GM12875 (cell line): ENCODE results near the gene CKAP4.

Experiments
- H3K4me3 ChIP-seq: one replicate; pipeline ENCODE4 v1.5.1; 2011; ENCODE audit warnings: low read depth, low read length, control low read depth
- TF ChIP-seq, protein P1 (sequence below): IDR thresholded peaks from 2 replicates; pipeline ENCODE4 v1.5.1; 2011; ENCODE audit warnings: low read depth, mild to moderate bottlenecking, control low read depth, inconsistent platforms, low read length, moderate library complexity, borderline replicate concordance; ENCODE audit not compliant: insufficient read depth

Gene CKAP4

DNA sequence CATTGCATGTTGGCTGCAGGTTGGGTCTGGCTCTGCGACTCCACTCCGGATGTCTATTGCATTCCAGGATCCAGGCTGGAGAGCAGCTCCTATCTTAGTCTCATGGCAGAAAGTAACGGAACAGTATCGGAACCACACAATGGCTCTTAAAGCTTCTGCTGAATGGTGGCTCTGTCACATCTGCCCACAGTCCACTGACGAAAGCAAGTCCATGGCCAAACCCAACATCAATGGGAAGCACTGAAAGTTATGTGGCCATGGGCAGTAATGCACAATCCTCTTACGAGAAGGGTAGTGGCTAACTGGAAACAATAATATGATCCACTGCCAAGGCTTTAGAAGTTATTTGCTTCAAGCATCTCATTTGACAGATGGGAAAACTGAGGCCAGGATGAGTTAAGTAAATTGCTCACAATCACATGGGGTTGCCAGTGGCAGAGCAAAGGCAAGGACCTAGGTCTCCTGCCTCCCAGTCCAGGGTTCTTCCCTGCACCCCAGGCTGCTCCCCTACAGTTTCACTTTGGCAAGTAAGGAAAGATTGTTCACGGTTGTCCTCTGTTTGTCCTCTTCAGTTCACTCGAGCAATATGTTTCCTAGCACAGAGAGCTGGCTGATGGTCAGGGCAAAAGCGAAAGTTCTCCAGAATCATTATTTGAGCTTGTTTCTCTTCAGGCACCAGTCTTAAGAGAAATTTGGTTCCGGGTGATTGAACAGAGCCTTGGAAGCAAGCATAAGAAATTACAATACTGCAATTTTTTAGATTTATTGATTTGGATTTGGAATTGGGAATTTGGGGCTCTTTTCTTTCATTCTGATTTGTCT lies 54.2 kb downstream of the CKAP4 start:
- TF ChIP-seq, protein P1, sequence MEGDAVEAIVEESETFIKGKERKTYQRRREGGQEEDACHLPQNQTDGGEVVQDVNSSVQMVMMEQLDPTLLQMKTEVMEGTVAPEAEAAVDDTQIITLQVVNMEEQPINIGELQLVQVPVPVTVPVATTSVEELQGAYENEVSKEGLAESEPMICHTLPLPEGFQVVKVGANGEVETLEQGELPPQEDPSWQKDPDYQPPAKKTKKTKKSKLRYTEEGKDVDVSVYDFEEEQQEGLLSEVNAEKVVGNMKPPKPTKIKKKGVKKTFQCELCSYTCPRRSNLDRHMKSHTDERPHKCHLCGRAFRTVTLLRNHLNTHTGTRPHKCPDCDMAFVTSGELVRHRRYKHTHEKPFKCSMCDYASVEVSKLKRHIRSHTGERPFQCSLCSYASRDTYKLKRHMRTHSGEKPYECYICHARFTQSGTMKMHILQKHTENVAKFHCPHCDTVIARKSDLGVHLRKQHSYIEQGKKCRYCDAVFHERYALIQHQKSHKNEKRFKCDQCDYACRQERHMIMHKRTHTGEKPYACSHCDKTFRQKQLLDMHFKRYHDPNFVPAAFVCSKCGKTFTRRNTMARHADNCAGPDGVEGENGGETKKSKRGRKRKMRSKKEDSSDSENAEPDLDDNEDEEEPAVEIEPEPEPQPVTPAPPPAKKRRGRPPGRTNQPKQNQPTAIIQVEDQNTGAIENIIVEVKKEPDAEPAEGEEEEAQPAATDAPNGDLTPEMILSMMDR = no peak
- no peak overlapping the region for H3K4me3 ChIP-seq

DNA sequence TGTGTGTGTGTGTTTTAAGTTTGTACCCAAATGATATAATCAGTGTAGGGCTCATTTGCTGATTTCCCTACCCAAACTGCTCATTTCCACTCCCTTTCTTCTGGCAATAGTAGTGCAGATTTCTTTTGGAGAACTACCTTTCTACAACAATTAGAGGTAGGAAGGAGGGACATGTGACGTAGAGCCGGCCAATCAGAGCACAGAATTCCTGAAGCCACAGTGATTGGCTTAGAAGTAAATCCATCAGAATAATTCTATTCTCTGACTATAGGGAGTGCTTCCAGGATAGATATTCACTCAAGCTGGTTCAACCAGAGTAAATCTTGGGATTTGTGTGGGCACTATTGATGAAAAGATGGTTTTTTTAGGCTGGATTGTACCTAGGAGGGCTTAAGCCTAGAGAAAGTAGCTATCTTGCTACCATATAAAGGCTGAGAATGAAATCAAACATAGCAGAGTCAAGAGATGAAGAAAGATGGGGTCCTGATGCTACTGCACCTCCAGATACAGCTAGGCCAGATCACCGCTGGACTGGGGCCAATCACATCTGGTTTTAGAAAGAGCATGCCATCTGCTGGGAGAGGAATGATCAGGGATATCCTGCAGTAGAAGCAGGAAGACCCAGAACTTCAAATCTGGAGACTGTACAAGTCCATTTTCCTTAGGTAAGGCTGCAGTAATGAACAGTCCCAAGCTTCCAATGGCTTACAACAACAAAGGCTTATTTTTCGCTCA lies 55.0 kb downstream of the CKAP4 start:
- H3K4me3 ChIP-seq = no peak overlapping the region
- TF ChIP-seq, protein P1 = no peak

DNA sequence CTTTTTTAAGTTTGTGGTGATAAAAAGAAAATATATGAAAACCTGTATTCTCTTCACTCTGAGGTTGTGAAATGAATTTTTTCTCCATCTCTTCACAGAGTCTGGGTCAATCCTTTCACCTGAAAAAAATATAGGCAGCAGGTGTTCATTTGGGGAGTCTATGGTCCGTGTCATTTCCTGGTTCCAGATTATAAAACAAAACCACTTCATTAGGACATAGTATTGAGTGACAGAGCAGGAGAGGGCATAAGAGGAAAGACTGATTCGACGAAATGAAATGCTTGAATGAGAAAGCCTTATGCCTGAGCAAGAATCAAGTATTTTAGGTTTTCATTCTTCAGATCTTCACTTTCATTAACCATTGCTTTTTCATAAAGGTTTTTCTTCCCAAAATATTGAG lies 57.2 kb downstream of the CKAP4 start:
- TF ChIP-seq, protein P1 = no peak
- no peak overlapping the region for H3K4me3 ChIP-seq

DNA sequence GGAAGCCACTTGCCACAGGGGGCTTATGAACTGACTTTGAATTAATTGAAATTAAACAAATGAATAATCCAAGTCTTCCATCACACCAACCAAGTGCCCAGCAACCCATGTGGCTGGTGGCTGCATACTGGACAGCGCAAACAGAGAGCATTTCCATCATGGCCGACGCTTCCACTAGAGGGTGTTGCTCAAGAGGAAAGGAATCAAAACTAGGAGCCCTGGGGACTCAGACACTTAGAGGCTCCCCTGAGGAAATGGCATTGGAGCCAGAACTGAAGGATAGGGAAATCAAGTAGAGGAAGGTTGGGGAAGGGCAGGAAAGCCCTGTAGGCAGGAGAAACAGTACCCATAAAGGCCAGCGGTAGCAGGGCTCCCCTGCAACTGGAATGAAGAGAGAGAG lies 58.5 kb downstream of the CKAP4 start:
- TF ChIP-seq, protein P1 = no peak
- H3K4me3 ChIP-seq = no peak overlapping the region

DNA sequence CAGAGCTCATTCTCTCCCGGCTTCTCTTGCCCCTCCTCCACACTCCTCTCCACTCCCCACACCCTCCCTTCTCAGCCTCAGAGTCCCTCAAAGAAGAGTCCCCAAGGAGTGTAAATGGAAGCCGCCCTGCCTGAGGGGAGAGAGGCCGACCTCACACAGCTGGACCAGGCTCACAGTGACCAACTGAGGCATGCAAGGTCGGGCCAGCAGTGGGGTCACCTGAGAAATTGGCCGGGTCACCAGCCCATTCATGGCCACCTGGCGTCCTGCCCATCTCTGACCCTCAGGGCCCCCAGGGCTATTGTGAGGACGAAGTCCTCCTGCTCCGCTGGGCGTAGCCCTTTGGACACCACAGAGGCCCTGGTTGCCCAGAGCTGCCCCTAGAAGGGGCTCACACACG lies 59.6 kb downstream of the CKAP4 start:
- TF ChIP-seq, protein P1 = no peak

More for the DNA sequence above, 59.6 kb downstream of the CKAP4 start:
- no peak overlapping the region for H3K4me3 ChIP-seq
